ENCODE data around the gene CTDSPL. TPM values are rescaled to one million over a fixed set of nuclear protein-coding genes. Genes with fewer than 3 reads are reported as not detected.

Gene CTDSPL
- total RNA-seq, 1 experiment from 2014 or later = 34.4 TPM

- no peak overlapping the region for H2AFZ ChIP-seq (ENCODE audit: low read depth, low read length, poor library complexity, severe bottlenecking)
- H3K9me2 ChIP-seq (ENCODE audit: insufficient read depth) = no peaks in the 10 kb centered on the region
- no TSS peak for BruUV-seq (replicated peaks)
- H3K4me1 ChIP-seq (ENCODE audit: control insufficient read depth in 1 of 2, insufficient read depth in 2 of 2, low read length in 2 of 2) = peaks cover 33 to 46% of the 10 kb centered on the region in 2 experiments
- 0 out of 2 replicates have a peak overlapping the region, but pooled peaks have one; percentile 69 for H3K9ac ChIP-seq (ENCODE audit: low read length)
- TF ChIP-seq TCF7L2 (IDR thresholded peaks at IDR 0.05; ENCODE audit: borderline replicate concordance, extremely low read depth, insufficient read depth, insufficient read length) = peak; percentile 41
- TF ChIP-seq POLR2A (IDR thresholded peaks at IDR 0.05; ENCODE audit: borderline replicate concordance, extremely low read depth, insufficient read depth, insufficient read length) = no peak
- no peak for TF ChIP-seq EZH2 (IDR thresholded peaks at IDR 0.05)
- H3K36me3 ChIP-seq (ENCODE audit: control insufficient read depth in 1 of 2, insufficient read depth in 2 of 2, low read length in 2 of 2) = no peaks in the 10 kb centered on the region
- no peak for DNase-seq (ENCODE audit: low read depth, low spot score)
- H4K20me1 ChIP-seq (ENCODE audit: insufficient read depth) = peaks cover 7% of the 10 kb centered on the region; the same call in 1 of the 2 replicates
- H3K27me3 ChIP-seq (ENCODE audit: insufficient read depth, low read length) = no peaks in the 10 kb centered on the region
- intact Hi-C loops (cut with micrococcal nuclease) = no loop called here
- peak overlapping the region; percentile 72; the same call in 1 of the 2 replicates for H3K27ac ChIP-seq (ENCODE audit: low read depth, low read length)
- H3K9me3 ChIP-seq (ENCODE audit: control insufficient read depth in 1 of 2, insufficient read depth in 1 of 2, low read depth in 1 of 2, low read length in 2 of 2) = no peaks in the 10 kb centered on the region
- ChIA-PET POLR2A (no interaction called here), RAD21 (ENCODE audit: low non-redundant PET in 1 of 2, low total read pairs in 2 of 2, uncharacterized antibody in 2 of 2, unreplicated experiment in 2 of 2) (interaction anchor here in 1 of 2 experiments (0.7 to 1.3 kb wide), 3 partner anchors 101 to 133 kb away, joined by 3 read pairs; no protein-coding TSS in a partner anchor), CTCF (interaction anchor here (0.9 kb wide), 2 partner anchors 9 to 103 kb away, joined by 3 to 4 read pairs; no protein-coding TSS in a partner anchor)
- H3K79me2 ChIP-seq (ENCODE audit: insufficient read depth, low read length) = peaks cover 71% of the 10 kb centered on the region
- no peak for ATAC-seq
- no peak overlapping the region for H3K4me3 ChIP-seq (replicated peaks in 1 of 2; ENCODE audit: low read depth in 1 of 2, low read length in 2 of 2)
- H3K4me2 ChIP-seq (ENCODE audit: low read length) = peak overlapping the region; percentile 76
Measured at GRCh38 chr3:37863949-37864822, 2.5 kb downstream of the CTDSPL start.

DNA sequence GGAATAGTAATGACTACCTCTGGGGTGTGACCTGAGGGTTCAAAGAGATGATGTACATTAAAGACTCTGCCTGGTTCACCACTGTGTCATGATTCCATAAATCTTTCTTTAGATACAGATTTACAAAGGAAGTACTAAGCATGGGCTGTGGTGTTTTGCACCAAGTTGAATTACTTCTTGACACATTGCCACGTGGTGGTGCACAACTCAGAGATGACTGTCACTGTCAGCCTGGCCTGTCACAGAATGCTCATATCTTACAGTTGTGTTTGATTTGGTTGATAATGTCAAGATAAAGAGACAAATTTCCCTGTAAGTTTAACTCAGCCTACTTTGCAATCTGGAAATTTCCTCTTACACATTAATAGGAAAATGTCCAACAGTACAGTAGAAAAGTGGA is 3.2 kb downstream of the CTDSPL start:
- Histone ChIP-seq H3K27ac (ENCODE audit: low read depth, low read length) (no peak overlapping the region), H3K36me3 (ENCODE audit: control insufficient read depth in 1 of 2, insufficient read depth in 2 of 2, low read length in 2 of 2) (no peaks in the 10 kb centered on the region), H3K27me3 (ENCODE audit: insufficient read depth, low read length) (no peaks in the 10 kb centered on the region), H3K4me2 (ENCODE audit: low read length) (no peak overlapping the region), H3K79me2 (ENCODE audit: insufficient read depth, low read length) (peaks cover 78% of the 10 kb centered on the region), H4K20me1 (ENCODE audit: insufficient read depth) (peaks cover 7% of the 10 kb centered on the region; the same call in 1 of the 2 replicates), H3K9me2 (ENCODE audit: insufficient read depth) (no peaks in the 10 kb centered on the region), H3K4me1 (ENCODE audit: control insufficient read depth in 1 of 2, insufficient read depth in 2 of 2, low read length in 2 of 2) (peaks cover 33 to 43% of the 10 kb centered on the region in 2 experiments), H3K9me3 (ENCODE audit: control insufficient read depth in 1 of 2, insufficient read depth in 1 of 2, low read depth in 1 of 2, low read length in 2 of 2) (no peaks in the 10 kb centered on the region), H3K9ac (ENCODE audit: low read length) (no peak overlapping the region), H2AFZ (ENCODE audit: low read depth, low read length, poor library complexity, severe bottlenecking) (no peak overlapping the region), H3K4me3 (replicated peaks in 1 of 2; ENCODE audit: low read depth in 1 of 2, low read length in 2 of 2) (no peak overlapping the region)
- TF ChIP-seq, protein P1, sequence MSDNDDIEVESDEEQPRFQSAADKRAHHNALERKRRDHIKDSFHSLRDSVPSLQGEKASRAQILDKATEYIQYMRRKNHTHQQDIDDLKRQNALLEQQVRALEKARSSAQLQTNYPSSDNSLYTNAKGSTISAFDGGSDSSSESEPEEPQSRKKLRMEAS (IDR thresholded peaks at IDR 0.05) = peak; percentile 45; the same call in 1 of the 2 replicates
- no peak for TF ChIP-seq SP1 (IDR thresholded peaks at IDR 0.05; ENCODE audit: low read depth)
- BruUV-seq (replicated peaks) = no TSS peak
- POLR2A ChIA-PET = no interaction called here
- ATAC-seq = no peak
- CTCF ChIA-PET = interaction anchor here (0.9 kb wide), 1 partner anchor 102 kb away, joined by 4 read pairs; no protein-coding TSS in a partner anchor
- intact Hi-C loops (cut with micrococcal nuclease) = no loop called here
- no peak for DNase-seq (ENCODE audit: low read depth, low spot score)
- RAD21 ChIA-PET (ENCODE audit: low non-redundant PET in 1 of 2, low total read pairs in 2 of 2, uncharacterized antibody in 2 of 2, unreplicated experiment in 2 of 2) = no interaction called here

Data from HCT116 (cell line).